GM18861 (cell line): ENCODE results near the gene NOX5.

Source experiments
- ATAC-seq: cut with Tn5 transposase; IDR thresholded peaks from one replicate; pipeline ENCODE4 v1.9.1; 2021; ENCODE audit not compliant: unreplicated experiment

NOX5 gene

DNA sequence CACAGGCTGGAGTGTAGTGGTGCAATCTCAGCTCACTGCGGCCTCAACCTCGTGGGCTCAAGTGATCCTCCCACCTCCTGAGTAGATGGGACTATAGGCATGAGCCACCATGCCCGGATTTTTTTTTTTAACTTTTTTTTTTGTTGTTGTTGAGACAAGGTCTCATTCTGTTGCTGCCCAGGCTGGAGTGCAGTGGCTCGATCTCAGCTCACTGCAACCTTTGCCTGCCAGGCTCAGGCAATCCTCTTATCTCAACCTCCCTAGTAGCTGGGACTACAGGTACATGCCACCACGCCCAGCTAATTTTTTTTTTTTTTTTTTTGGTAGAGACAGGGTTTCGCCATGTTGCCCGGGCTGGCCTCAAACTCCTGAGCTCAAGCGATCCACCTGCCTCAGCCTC is 64.1 kb downstream of the NOX5 start:
- ATAC-seq: no peak

DNA sequence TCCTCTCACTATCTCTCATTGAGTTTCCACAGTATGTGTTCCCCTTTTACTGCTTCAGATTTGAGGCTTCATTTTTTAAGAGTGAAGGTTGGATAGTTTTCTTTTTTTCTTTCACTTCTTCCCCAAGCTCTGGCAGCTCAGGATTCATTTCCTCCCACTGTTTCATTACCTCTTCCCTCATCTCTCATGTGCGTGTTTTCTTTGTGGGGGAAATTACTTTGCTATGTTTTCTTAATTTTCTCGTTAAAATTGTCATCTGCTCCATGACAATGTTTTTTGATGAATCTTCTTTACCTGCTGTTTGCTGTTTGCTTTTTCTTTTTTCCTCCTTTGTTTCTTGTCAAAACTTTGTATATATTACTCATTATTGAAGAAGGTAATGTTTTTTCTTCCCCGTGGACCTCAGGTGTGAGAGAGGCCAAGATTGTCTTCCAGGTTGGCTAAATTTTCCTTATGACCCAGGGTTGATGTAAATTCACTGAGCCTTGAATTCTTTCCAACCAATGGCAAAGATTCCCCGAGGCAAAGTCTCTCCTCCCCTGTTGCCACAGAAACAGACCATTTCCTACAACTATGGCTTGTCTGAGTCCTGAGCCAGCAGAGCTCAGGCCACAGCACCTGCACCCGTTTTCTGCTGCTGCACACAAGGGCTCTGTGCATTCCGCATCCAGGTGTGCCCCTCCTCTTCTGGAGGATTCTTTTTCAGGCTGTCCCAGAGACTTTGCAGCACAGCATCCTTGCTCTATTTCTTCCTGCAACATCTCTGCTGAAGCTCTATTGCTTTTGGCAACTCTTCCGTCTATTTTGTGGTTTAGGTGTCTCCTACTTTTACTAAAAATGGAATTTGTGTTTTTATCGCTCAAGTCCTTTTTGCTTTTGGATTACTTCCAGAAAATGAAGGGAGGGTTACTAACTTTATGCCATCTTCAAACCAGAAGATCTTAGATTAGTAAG is 66.1 kb downstream of the NOX5 start:
- ATAC-seq: no peak

DNA sequence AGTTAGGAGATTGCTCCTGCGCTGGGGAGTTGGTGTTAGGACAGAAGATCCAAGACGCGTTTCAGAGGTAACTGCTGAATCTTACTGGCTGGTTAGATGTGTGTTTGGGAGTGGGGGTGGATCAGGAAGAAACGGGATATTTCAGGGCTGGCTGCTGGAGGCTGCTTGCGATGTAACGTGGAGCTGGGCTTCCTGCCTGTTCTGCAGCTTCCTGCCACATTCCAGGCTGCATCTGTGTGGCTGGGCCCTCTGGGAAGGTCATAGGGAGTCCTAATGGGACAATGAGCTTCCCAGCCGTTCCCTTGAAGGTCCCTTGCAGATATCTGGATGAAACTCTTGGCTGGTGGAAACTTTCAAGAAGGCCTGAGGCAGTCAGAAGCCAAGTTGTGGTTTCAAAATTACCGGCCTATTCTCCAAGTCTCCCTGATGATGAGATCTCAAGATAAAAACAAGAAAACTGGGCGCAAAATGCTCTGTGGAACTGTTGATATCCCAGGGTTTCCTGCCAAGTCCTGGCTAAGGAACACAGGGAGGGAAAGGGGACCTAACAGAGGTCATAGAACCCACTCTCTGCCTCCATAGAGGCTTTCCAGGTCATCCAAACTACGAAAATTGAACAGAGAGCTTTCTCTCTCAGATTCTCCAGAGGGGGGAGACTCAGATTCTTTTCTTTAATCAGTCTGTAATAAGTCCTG is 67.0 kb downstream of the NOX5 start:
- ATAC-seq: no peak

DNA sequence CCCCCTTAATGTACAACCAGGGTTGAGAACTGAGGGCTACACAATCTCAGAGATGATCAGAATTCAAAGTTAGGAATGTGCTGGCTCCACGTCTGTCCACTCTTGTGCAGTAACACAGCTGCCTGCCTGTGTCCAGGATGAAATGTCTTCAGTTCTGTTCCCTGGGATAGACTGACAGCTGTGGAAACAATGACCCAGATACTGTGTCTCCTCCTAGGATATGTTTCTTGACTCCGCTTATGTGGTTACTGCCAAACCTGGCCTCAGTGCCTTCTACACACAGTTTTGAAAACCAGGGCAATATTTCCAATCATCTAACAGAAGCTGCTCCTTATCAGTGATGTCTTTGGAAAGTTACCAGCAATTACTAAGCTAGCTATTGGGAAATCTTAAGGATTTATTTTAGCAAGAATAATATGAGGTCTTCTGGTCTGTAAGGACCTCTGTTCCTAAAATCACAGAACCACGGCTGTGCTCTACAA is 67.6 kb downstream of the NOX5 start:
- ATAC-seq: no peak

DNA sequence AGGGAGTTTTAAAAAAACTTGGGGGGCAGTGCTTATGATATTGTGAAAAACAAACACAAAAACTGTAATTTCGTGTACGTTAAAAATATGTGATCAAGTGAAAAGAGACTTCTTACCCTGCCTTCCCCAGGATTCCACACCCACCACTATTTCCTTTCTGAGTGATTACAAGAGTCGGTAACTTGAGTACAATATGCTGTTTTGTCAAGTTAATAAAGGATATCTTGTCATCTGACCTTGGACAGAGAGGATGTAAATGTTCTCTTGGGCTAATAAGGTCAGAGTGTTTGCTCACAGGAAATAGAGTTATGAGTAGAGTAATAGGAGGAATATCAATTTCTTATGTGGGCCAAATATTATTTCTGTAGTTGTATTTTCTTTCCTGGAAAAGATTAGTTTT is 68.1 kb downstream of the NOX5 start:
- no peak for ATAC-seq

DNA sequence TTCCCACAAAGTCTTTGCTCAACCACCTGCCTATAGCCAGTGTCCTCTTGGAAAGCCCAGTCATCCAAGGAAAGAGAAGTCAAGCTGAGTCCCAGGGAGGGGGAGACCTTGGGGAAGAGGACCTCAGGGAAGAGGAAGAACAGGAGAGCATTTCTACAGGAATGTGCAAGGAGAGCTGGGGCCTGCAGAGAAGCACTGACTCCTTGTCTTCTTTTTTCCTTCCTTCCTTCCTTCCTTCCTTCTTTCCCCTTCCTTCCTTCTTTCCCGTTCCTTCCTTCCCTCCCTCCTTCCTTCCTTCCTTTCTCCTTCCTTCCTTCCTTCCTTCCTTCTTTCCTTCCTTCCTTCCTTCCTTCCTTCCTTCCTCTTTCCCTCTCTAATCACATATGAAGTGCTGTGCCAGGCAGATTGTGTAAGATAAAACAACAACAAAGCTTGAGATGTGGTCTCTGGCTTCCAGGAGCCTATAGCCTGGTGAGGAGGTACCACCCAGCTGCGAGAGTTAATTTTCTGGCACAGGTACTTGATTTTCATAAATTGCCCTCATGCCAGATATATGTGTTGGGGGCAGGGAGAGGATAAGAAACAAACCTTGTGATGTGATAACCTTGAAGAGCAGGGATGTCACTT is 70.0 kb downstream of the NOX5 start:
- ATAC-seq: no peak

DNA sequence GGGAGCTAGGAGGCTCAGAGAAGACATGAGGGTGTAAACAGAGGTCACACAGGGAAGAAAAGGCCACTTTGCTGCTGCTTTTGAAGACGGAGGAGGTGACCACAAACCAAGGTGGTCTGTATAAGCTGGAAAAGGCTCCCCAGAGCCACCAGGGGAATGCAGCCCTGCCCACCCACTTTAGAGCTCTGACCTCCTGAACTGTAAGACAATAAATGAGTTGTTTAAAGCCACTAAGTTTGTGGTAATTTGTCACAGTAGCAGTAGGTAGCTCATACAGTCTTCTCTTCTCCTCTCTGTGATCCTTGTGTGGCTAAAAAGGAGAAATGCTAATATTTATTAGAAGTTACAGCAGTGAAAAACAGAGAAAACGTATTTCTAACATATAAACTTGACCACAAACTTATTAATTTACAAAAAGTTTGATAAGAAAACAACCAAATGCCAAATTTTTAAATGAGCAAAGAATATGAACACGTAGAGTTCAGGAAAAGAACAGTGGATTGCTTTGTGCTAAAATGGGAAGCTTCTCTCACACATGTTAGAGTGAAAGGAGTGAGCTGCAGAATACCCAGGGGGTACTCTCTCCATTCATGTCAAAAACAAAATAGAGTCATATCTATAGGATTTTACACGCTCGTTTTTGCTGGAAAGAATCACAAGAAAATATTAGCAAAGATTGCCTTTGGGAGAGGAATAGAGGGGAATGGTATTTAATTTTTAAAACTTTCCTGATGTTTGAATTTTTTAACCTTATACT is 71.0 kb downstream of the NOX5 start:
- no peak for ATAC-seq

DNA sequence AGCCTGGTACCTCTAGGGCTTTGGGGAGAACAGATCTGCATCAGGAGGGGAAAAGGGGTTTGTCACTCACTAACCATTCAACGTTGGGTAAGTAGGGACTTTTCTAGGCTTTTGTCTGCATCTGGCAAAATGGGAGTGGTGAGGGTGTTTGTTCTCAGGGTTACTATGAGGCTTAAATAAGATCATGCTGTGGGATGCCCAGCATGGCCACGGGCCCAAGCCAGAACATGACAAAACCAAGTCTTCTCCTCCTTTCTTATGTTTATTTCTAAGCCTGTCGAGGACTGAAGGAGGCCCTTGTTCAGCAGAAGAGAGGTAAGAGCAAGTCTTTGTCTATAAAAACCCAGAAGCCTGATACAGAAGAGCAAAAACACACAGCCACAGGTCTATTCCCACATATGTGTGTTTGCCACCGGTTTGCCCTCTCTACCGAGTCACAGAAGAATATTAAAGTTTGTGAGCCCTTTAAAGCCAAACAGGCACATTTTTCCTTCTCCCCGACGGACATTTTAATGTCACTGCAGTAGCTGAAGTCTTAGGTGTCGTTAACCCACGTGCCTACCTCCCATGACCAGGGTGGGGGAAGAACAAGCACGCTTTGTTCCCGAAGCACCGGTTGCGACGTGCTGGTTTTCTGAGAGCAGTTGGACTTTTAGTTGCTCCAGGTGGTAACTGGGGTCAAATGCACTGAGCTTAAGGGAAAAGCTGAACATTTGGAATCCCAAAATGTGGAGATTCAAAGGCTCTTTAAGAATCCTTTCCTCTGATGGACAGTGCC is 72.1 kb downstream of the NOX5 start:
- no peak for ATAC-seq

DNA sequence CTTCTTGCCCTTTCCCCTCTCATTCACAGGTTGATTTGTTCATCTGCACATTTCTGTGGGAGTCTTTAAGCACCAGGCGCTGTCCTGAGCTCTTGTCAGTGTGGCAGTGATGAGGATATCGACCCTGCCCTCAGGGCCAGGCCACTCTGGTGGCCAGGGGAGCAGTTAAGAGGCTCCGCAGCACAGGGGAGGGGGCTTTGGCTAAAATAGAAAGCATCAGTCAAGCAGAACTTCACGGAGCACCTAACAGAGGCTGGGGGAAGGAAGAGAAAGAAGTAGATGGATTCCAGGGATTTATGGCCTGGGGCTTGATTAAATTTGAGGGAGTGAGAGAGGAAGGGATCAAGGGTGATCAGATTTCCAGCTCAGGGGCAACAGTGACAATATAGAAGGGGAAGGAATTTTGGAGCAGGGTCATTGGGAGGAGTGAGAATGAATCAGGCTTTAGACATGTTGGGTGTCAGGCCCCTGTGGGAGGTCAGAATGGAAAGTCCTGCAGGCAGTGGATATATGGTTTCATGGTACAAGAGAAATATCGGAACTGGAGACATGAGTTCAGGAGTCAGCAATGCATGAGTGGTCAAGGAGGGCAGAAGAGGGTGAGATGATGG is 73.0 kb downstream of the NOX5 start:
- ATAC-seq: no peak

DNA sequence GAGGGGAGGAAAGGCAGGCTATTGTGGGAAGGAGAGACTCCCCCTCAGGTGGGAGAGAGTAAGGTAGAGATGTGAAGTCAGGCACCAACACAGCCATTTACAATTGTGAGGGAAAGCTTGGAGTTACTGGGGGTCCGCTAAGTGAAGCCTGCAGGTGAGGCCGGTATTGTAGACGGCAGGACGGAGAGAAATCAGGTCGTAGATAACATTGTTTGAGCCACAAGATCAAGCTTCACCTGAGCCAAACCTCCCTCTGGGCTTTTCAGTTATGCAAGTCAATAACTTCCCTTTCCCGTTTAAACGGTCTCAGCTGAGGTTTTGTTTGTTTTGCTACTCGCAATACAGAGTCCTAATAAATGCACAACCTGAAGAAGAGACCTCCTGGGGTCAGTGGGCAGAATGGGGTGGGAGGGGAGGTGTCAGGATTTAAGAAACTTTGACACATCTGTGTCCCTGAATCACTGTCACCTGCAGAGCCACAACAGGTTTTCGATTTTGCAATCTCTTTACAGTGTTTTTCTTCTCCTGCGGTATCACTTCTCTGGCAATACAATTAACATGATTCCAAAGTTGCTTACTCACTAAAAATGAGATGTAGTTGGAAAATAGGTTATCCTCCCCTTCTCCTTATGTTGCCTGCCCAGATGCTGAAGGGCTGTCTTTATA is 73.9 kb downstream of the NOX5 start:
- no peak for ATAC-seq

DNA sequence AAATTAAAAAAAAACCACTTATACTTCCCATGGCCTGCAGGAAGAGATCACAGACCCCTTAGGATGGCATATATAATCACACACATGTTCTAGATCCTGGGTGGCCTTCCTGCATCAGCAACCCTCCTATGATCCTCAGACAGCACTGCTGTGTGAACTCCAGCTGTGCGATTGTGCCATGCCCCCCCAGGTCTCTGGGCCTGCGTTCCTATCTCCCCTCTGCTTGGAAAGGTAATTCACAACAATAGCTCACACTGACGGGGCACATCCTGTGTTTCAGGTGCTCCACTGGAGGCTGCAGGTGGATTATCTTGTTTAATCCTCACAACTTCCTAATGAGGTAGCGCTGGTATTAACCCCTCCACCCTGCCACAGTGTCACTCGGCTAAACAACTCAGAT is 74.8 kb downstream of the NOX5 start:
- ATAC-seq: no peak

DNA sequence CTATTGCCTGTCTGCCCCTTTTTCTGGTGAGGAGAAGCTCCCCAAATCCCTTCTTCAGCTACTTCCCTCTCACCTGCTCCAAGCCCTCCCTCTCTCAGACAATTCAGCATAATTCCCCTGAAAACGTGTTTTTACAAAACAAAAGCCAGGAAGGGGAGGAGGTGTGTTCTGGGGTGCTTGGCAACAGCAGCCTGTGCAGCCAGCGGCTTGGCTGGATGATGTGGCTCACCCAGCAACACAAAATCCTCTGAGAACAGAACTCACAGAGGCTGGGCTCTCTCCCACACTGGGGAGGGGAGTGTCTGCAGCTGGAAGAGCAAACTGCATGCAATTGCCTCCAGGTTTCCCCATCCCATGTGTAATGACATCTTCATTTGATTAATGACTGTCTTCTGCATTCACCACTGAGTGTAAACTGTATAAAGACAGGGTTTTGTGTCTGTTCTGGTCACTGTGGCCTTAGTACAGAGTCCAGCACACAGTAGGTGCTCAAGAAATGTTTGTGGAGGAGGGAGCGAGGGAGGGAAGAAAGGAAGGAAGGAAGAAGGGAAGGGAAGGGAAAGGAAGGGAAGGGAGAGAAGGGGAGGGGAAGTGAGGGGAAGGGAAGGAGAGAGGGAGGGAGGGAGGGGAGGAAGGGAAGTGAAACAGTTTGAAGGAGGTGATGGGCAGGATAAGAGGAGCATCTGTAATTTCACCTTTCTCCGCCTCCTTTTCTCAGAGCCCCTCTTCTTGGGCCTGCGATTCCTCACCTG is 75.9 kb downstream of the NOX5 start:
- ATAC-seq: no peak

DNA sequence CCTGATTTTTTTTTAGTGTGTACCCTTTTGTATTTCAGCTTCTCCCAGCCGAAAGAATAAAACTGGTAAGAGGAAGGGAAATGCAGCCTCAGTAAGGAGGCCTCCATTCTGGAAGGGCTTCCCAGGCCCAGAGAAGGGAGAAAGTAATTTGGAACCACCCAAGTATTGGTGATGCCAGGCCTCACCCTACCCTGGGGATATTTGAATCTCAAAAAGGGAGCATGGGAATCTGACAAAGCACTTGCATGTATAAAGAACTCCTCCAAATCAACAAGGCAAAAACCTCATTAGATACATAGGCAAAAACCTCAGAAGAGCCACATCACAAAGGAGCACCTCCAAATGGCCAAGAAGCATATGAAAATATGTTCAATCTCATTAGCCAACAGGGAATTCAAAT is 77.2 kb downstream of the NOX5 start:
- no peak for ATAC-seq

DNA sequence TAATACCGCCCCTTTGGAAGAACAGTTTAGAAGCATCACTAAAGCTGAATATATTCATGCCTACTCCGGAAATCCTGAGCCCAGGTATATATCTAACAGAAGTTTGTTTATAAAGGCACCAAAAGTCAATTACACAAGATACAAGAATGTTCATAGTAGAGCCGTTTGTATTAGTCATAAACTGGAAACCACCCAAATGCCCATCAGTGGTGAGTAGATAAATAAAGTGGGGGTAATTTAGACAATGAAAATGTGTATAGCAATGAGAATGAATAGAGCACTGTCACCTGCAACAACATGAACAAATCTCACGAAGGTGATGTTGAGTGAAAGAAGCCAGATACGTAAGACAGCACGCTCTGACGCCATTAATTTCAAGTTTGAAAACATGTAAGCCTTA is 77.7 kb downstream of the NOX5 start:
- no peak for ATAC-seq

DNA sequence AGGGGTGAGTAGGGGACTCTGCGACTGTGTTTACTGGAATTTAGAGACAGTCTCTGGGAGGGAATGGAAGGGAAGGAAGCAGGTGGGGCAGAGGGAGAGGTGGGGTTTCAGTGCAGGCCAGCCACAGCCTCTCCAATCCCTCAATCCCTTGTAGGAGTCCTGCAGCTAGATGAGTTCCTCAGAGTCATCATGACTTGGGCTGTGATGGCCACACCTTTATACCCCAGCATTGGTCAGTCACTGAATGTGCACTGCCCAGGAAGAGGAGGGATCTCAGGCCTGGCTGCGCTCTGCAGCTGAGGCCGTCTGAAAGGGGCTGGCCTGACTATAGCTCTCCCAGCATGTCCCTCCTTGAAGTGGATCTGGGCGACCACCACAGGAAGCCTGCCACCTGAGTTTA is 78.6 kb downstream of the NOX5 start:
- no peak for ATAC-seq

DNA sequence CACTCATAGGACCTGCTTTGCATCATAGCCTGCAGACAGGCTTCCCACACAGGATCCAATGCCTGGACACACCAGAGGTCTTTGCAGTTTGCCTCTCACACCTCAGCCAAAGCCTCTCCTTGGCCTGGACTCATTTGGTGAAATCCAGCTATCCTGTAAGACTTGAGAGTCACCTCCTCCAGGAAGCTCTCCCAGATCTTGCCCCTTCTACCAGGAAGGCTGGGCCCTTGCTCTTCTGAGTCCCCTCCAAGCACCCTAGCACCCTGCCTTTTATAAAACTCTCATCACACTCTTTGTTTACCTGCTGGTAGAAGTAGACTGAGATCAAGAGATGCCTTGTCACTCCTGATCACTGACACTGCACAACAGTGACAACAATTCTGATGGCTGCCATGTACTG is 79.1 kb downstream of the NOX5 start:
- no peak for ATAC-seq

DNA sequence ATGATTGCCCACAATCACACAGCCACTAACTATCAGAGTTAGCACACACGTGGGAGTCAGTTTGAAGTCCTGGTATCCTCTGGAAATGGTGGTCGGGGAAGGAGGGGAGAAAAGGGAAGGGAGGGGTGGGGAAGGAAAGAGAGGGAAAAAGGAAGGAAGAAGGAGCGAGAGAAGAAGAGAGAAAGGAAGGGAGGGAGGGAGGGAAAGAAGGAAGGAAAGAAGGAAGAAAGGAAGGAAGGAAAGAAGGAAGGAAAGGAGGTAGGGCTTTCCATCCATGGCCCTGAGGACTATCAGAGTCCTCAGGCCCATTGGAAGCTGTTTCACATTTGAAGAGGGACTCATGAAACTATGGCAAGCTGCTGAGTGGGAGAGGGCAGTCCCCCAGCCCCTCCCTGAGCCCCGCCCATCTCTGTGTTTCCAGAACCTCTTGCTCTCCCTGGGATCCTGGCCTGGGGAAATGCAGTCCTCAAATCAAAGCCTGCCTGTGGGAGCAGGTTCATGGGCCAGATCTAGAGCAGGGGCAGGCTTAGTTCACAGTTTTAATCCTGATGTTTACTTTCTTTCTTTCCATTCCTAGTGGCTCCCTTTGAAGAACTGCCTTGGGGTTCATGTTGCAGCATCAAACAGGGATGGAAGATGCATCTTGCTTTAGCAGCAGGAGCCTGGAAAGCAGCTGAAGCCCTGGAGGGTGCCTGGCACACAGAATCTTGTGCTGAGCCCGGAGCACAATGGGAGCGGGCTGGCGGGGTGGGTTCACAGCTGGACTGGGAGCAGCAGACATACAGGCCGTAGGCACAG is 79.8 kb downstream of the NOX5 start:
- no peak for ATAC-seq

DNA sequence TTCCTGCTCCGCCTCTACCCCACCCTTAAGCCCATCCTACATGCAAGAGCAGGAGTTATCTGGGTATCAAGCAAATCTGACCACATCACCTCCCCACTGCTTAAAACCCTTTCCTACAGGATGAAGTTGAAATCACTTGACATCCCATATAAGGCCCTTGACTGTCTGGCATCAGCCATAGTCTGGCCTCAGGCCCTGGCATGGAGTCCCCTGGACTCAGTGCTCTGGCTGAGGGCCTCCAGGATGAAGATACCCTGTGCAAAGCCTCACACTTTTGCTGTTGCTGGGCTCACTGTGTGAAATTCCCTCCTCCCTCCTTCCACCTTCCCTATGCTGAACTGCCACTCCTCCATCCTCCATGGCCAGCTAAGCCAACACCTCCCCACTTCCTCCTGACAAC is 80.8 kb downstream of the NOX5 start:
- ATAC-seq: no peak
